ENCODE results near the gene PCBP3. TPM values are rescaled to one million over a fixed set of nuclear protein-coding genes. Genes with fewer than 3 reads are reported as not detected.
"Not testable (repeated sequence)": the region's sequence is repeated elsewhere in the genome, so short reads cannot be mapped to it uniquely, and the experiment has no call there.

Gene PCBP3
- total and polyA plus RNA-seq, 8 donors = 0.83 to 4.3 (median 1.7) TPM

GRCh38 chr21:45949928-45950739, 306.6 kb downstream of the PCBP3 start:
- intact Hi-C loops (cut with DNase I) = no loop called here
- peak in 1 of 6 donors; percentile 72 for DNase-seq
- 64 to 67% methylated on average over 28 to 35 of the region's 35 CpGs for WGBS, 2 donors
- Histone ChIP-seq H3K4me1 (no peaks in the 10 kb centered on the region), H3K9me3 (no peaks in the 10 kb centered on the region), H3K27me3 (no peaks in the 10 kb centered on the region), H3K36me3 (no peaks in the 10 kb centered on the region), H3K4me3 (no peak overlapping the region), H3K27ac (no peak overlapping the region)
- TF ChIP-seq, protein P1, sequence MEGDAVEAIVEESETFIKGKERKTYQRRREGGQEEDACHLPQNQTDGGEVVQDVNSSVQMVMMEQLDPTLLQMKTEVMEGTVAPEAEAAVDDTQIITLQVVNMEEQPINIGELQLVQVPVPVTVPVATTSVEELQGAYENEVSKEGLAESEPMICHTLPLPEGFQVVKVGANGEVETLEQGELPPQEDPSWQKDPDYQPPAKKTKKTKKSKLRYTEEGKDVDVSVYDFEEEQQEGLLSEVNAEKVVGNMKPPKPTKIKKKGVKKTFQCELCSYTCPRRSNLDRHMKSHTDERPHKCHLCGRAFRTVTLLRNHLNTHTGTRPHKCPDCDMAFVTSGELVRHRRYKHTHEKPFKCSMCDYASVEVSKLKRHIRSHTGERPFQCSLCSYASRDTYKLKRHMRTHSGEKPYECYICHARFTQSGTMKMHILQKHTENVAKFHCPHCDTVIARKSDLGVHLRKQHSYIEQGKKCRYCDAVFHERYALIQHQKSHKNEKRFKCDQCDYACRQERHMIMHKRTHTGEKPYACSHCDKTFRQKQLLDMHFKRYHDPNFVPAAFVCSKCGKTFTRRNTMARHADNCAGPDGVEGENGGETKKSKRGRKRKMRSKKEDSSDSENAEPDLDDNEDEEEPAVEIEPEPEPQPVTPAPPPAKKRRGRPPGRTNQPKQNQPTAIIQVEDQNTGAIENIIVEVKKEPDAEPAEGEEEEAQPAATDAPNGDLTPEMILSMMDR (IDR thresholded peaks at IDR 0.05) = no peak
- no peak for ATAC-seq
- no peak for FAIRE-seq

GRCh38 chr21:45950740-45951515, 307.4 kb downstream of the PCBP3 start:
- Histone ChIP-seq H3K27me3 (no peaks in the 10 kb centered on the region), H3K36me3 (no peaks in the 10 kb centered on the region), H3K9me3 (no peaks in the 10 kb centered on the region), H3K4me1 (no peaks in the 10 kb centered on the region), H3K27ac (no peak overlapping the region), H3K4me3 (no peak overlapping the region)
- 27 to 31% methylated on average over 21 of the region's 21 CpGs for WGBS, 2 donors
- TF ChIP-seq, protein P1 (IDR thresholded peaks at IDR 0.05) = no peak
- ATAC-seq = peak; percentile 83 to 96 (median 88)
- intact Hi-C loops (cut with DNase I) = no loop called here
- FAIRE-seq = no peak
- peak in 5 of 6 donors; percentile 36 to 84 (median 51) for DNase-seq

DNA sequence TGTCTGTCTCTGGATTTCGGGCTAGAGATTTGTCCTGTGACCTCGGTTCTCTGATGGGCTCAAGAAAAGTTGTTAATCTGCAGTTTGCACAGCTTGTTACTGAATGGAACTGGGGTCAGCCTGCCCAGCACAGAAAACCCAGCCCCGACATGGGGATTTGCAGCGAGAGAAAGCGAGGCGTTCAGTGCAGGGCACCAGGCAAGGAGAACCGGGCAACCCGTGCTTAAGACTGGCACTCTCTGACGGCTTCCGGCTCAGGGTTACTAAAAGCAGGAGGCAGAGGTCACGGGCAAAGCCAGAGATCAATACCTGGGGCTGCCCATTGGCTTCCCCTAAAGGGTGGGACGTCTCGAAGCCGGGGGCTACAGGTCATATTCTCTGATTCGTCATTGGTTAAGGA, 308.2 kb downstream of the PCBP3 start:
- FAIRE-seq (no peak), ATAC-seq (no peak), DNase-seq (no peak)
- H3K4me1 ChIP-seq = no peaks in the 10 kb centered on the region
- no peaks in the 10 kb centered on the region for H3K27me3 ChIP-seq
- H3K9me3 ChIP-seq = no peaks in the 10 kb centered on the region
- intact Hi-C loops (cut with DNase I) = no loop called here
- H3K36me3 ChIP-seq = no peaks in the 10 kb centered on the region
- 50 to 60% methylated on average over 15 of the region's 15 CpGs for WGBS, 2 donors
- H3K27ac ChIP-seq = no peak overlapping the region
- H3K4me3 ChIP-seq = no peak overlapping the region
- TF ChIP-seq, protein P1 (IDR thresholded peaks at IDR 0.05) = no peak

GRCh38 chr21:45952527-45952926, 309.0 kb downstream of the PCBP3 start:
- H3K9me3 ChIP-seq; FAIRE-seq; H3K4me1 ChIP-seq; H3K27ac ChIP-seq; H3K36me3 ChIP-seq; intact Hi-C loops (cut with DNase I); H3K4me3 ChIP-seq; DNase-seq; H3K27me3 ChIP-seq; ATAC-seq: not testable (repeated sequence)
- WGBS, 2 donors = 73 to 80% methylated on average over 10 of the region's 10 CpGs

DNA sequence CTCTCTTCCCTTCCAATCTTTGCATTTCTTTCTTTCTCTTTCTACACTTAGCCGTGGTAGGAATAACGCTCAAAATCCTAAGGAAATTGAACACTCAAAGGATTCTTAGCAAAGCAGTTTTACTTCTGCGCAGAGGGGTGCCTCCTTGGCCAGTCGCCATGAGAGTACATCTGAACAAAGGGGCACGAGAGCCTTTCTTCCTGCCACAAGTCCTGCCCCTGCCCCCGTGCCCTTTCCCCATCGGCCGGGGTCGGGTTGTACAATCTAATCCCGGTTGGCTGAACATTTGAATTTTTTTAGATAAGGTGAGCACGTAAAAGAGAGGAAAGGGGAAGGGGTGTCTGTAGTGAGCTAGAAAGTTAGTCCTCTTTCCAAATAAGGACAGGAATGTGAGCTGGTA, 309.4 kb downstream of the PCBP3 start:
- FAIRE-seq = no peak
- Histone ChIP-seq H3K27ac (no peak overlapping the region), H3K9me3 (no peaks in the 10 kb centered on the region), H3K4me3 (no peak overlapping the region), H3K36me3 (no peaks in the 10 kb centered on the region), H3K27me3 (no peaks in the 10 kb centered on the region), H3K4me1 (no peaks in the 10 kb centered on the region)
- TF ChIP-seq, protein P1 (IDR thresholded peaks at IDR 0.05) = no peak
- no peak for ATAC-seq
- intact Hi-C loops (cut with DNase I) = no loop called here
- 52 to 53% methylated on average over 11 of the region's 11 CpGs for WGBS, 2 donors
- DNase-seq = no peak

All from pancreas (tissue), 10 donors.